ENCODE measurements around the gene GDF7.

Gene GDF7

GRCh38 chr2:20661421-20662307 lies 5.3 kb upstream of the GDF7 start:
- Histone ChIP-seq H3K9ac (ENCODE audit: low read length) (no peak overlapping the region), H3K4me2 (ENCODE audit: low read length) (peak overlapping the region; percentile 43), H3K27me3 (ENCODE audit: low read depth, low read length) (peaks cover 56% of the 10 kb centered on the region), H3K27ac (ENCODE audit: low read length) (no peak overlapping the region), H3K36me3 (replicated peaks; ENCODE audit: low read depth, low read length) (no peaks in the 10 kb centered on the region), H2AFZ (ENCODE audit: low read depth, low read length) (no peak overlapping the region), H3K79me2 (ENCODE audit: low read length) (no peaks in the 10 kb centered on the region), H3K9me3 (ENCODE audit: insufficient read depth, low read length) (no peaks in the 10 kb centered on the region), H3K4me1 (ENCODE audit: low read length) (peaks cover 31% of the 10 kb centered on the region), H3K4me3 (ENCODE audit: low read length) (no peak overlapping the region), H4K20me1 (ENCODE audit: insufficient read depth, low read length) (no peaks in the 10 kb centered on the region)
- TF ChIP-seq CTCF (IDR thresholded peaks at IDR 0.05; ENCODE audit: low read depth, low read length): peak; percentile 90
- no peak for TF ChIP-seq EZH2phosphoT487 (IDR thresholded peaks at IDR 0.05; ENCODE audit: low read depth)

DNA sequence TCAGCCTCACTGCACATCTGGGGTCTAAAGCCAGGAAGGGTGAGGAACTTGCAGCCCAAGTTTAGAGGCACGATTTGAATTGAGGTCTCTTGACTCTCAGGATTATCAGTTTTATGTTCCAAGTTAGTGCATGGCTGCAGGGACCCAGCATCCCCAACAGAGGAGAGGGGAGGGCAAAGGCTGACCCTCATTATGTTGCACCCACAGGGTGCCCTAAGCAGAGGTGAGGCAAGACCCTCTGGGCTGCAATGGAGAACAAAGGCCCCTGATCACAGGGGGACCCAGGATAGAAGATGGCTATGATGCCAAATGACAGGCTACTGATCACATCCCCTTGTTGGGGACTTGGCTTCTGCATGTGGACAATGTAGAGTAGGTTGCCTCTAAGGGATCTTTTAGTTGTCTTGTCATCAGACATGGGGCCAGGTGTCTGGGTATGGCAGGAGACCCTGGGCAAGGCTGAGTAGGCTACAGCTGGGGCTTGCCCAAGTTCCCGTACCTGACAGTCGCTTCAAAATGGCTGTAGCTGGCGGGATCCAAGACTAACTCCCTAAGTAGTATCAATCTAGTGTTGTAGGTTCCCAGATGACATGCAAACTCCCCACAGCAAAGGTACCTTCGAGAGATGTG lies 4.5 kb upstream of the GDF7 start:
- Histone ChIP-seq H2AFZ (ENCODE audit: low read depth, low read length) (no peak overlapping the region), H3K9me3 (ENCODE audit: insufficient read depth, low read length) (no peaks in the 10 kb centered on the region), H3K27me3 (ENCODE audit: low read depth, low read length) (peaks cover 57% of the 10 kb centered on the region), H4K20me1 (ENCODE audit: insufficient read depth, low read length) (no peaks in the 10 kb centered on the region), H3K27ac (ENCODE audit: low read length) (no peak overlapping the region), H3K9ac (ENCODE audit: low read length) (no peak overlapping the region), H3K36me3 (replicated peaks; ENCODE audit: low read depth, low read length) (no peaks in the 10 kb centered on the region), H3K79me2 (ENCODE audit: low read length) (peaks cover 1% of the 10 kb centered on the region; the same call in 1 of the 2 replicates), H3K4me3 (ENCODE audit: low read length) (no peak overlapping the region), H3K4me1 (ENCODE audit: low read length) (peaks cover 24% of the 10 kb centered on the region), H3K4me2 (ENCODE audit: low read length) (no peak overlapping the region)
- TF ChIP-seq EZH2phosphoT487 (IDR thresholded peaks at IDR 0.05; ENCODE audit: low read depth) (no peak), CTCF (IDR thresholded peaks at IDR 0.05; ENCODE audit: low read depth, low read length) (no peak)

- H3K4me2 ChIP-seq (ENCODE audit: low read length): no peak overlapping the region
- no peaks in the 10 kb centered on the region for H3K9me3 ChIP-seq (ENCODE audit: insufficient read depth, low read length)
- peaks cover 17% of the 10 kb centered on the region for H3K4me1 ChIP-seq (ENCODE audit: low read length)
- H3K27me3 ChIP-seq (ENCODE audit: low read depth, low read length): peaks cover 57% of the 10 kb centered on the region
- H3K4me3 ChIP-seq (ENCODE audit: low read length): no peak overlapping the region
- H3K36me3 ChIP-seq (replicated peaks; ENCODE audit: low read depth, low read length): no peaks in the 10 kb centered on the region
- no peak overlapping the region for H3K27ac ChIP-seq (ENCODE audit: low read length)
- no peak overlapping the region for H3K9ac ChIP-seq (ENCODE audit: low read length)
- H2AFZ ChIP-seq (ENCODE audit: low read depth, low read length): no peak overlapping the region
- H3K79me2 ChIP-seq (ENCODE audit: low read length): peaks cover 11% of the 10 kb centered on the region
- no peaks in the 10 kb centered on the region for H4K20me1 ChIP-seq (ENCODE audit: insufficient read depth, low read length)
- TF ChIP-seq CTCF (IDR thresholded peaks at IDR 0.05; ENCODE audit: low read depth, low read length) (no peak), EZH2phosphoT487 (IDR thresholded peaks at IDR 0.05; ENCODE audit: low read depth) (no peak)
Observed at GRCh38 chr2:20663196-20664070, 3.5 kb upstream of the GDF7 start.

DNA sequence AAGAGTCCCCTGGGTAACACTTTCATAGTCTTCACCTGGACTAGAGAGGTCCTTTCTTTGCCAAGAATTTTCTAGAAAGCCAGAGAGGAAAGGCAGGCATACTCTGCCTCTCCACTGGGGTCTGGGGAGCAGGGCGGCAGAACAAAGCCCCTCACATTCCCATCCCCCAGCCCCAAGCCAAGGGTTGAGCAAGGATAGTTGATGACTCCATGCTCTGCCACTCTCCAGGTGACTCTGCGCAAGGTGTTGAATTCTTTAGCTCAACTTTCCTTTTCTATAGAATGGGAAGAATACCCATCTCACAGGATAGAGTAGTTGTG lies 2.9 kb upstream of the GDF7 start:
- Histone ChIP-seq H3K9me3 (ENCODE audit: insufficient read depth, low read length) (no peaks in the 10 kb centered on the region), H4K20me1 (ENCODE audit: insufficient read depth, low read length) (no peaks in the 10 kb centered on the region), H3K27ac (ENCODE audit: low read length) (no peak overlapping the region), H3K4me3 (ENCODE audit: low read length) (no peak overlapping the region), H2AFZ (ENCODE audit: low read depth, low read length) (no peak overlapping the region), H3K4me2 (ENCODE audit: low read length) (no peak overlapping the region), H3K79me2 (ENCODE audit: low read length) (peaks cover 17% of the 10 kb centered on the region), H3K27me3 (ENCODE audit: low read depth, low read length) (peaks cover 54% of the 10 kb centered on the region), H3K4me1 (ENCODE audit: low read length) (peaks cover 23% of the 10 kb centered on the region), H3K36me3 (replicated peaks; ENCODE audit: low read depth, low read length) (no peaks in the 10 kb centered on the region), H3K9ac (ENCODE audit: low read length) (no peak overlapping the region)
- no peak for TF ChIP-seq EZH2phosphoT487 (IDR thresholded peaks at IDR 0.05; ENCODE audit: low read depth)
- no peak for TF ChIP-seq CTCF (IDR thresholded peaks at IDR 0.05; ENCODE audit: low read depth, low read length)
